K562 (cell line): ENCODE measurements around the gene DEDD. TPM values are rescaled to one million over a fixed set of nuclear protein-coding genes. Genes with fewer than 3 reads are reported as not detected.

Source experiments
- ATAC-seq: fragments of 200-7000 bp; cut with Tn5 transposase; 3 replicates; pipeline ENCODE4 v1.9.1; 2020; ENCODE audit warnings: moderate library complexity
- BruUV-seq: library from RNA; stranded (reverse); fragments of 400-500 nt; replicated peaks from 2 replicates; lab custom pipeline; 2021; lab: Mats Ljungman, UMichigan
- CTCF ChIA-PET: fragments of 300-600 bp; formaldehyde crosslinking; extraction: SDS; loops from one replicate; lab custom pipeline; 2021; ENCODE audit warnings: low intra/inter-chr PET ratio; lab: Yijun Ruan, JAX
- POLR2A ChIA-PET: fragments of 300-600, 350-650 bp; sonication (Branson Sonifier 250); formaldehyde crosslinking; extraction: SDS; loops from one replicate; lab custom pipeline; 2021; ENCODE audit warnings: antibody characterized with exemption, inconsistent platforms; lab: Yijun Ruan, JAX
- DNase-seq, 4 experiments: peaks; one replicate each; pipeline versions ENCODE4 v3.0.0 to v3.0.0-alpha.2; 2011 to 2018; ENCODE audit warnings: low spot score in 3 of 4, mixed read lengths in 3 of 4; ENCODE audit errors: extremely low read depth in 1 of 4
- FAIRE-seq: peaks from 2 replicates; lab custom pipeline; 2011; peaks lifted over from hg19 to GRCh38; lab: Jason Lieb, UNC
- H2AFZ ChIP-seq: 2 replicates; pipeline ENCODE4 v1.6.0; 2011; ENCODE audit warnings: low read depth, low read length, control low read depth, inconsistent platforms
- H3K27ac ChIP-seq: fragments of 200-600 bp; 3 replicates; pipeline ENCODE4 v1.8.0; 2011; ENCODE audit warnings: low read depth, mild to moderate bottlenecking, control low read depth, inconsistent platforms, low read length, moderate library complexity, mixed read lengths; ENCODE audit errors: extremely low read depth
- H3K27me3 ChIP-seq, 2 experiments: fragments of 300-600 bp in 1 of 2; 2 replicates in 1 of 2; 3 replicates in 1 of 2; pipeline versions ENCODE4 v1.6.0 to v1.8.0; 2011; ENCODE audit warnings: inconsistent platforms in 2 of 2, low read length in 2 of 2, mild to moderate bottlenecking in 1 of 2, mixed read lengths in 1 of 2, moderate library complexity in 1 of 2; ENCODE audit not compliant: control insufficient read depth in 2 of 2, insufficient read depth in 2 of 2
- H3K36me3 ChIP-seq: fragments of 300-600 bp; 3 replicates; pipeline ENCODE4 v1.8.0; 2011; ENCODE audit warnings: mild to moderate bottlenecking, low read length, inconsistent platforms; ENCODE audit not compliant: control insufficient read depth, insufficient read depth
- H3K4me1 ChIP-seq, 2 experiments: fragments of 200-600 bp in 1 of 2; replicated peaks in 1 of 2; 2 replicates in 1 of 2; 3 replicates in 1 of 2; pipeline versions ENCODE4 v1.5.1 to v1.8.0; 2011; ENCODE audit warnings: inconsistent platforms in 2 of 2, low read length in 2 of 2, mild to moderate bottlenecking in 1 of 2, mixed read lengths in 1 of 2, moderate library complexity in 1 of 2; ENCODE audit not compliant: control insufficient read depth in 2 of 2, insufficient read depth in 2 of 2
- H3K4me2 ChIP-seq: 2 replicates; pipeline ENCODE4 v1.6.1; 2011; ENCODE audit warnings: low read length, control low read depth, inconsistent platforms, mixed read lengths; ENCODE audit not compliant: insufficient read depth
- H3K4me3 ChIP-seq: fragments of 200-600 bp; sonication (generic), shearing (Covaris generic); 2 replicates; pipeline ENCODE4 v1.5.1; 2016; ENCODE audit warnings: control low read depth, inconsistent platforms
- H3K79me2 ChIP-seq: fragments of 200-600 bp; 3 replicates; pipeline ENCODE4 v1.8.0; 2011; ENCODE audit warnings: low read length, inconsistent platforms; ENCODE audit not compliant: control insufficient read depth, insufficient read depth
- H3K9ac ChIP-seq, 2 experiments: 2 replicates each; pipeline versions ENCODE4 v1.6.0 to v1.6.1; 2011; ENCODE audit warnings: low read depth in 2 of 2, low read length in 2 of 2, control low read depth in 1 of 2, inconsistent platforms in 1 of 2, mild to moderate bottlenecking in 1 of 2, mixed read lengths in 1 of 2; ENCODE audit not compliant: insufficient read depth in 1 of 2
- H3K9me1 ChIP-seq: one replicate; pipeline ENCODE4 v1.6.0; 2011; ENCODE audit warnings: inconsistent platforms, mild to moderate bottlenecking, low read length, moderate library complexity; ENCODE audit not compliant: control insufficient read depth, insufficient read depth
- H3K9me3 ChIP-seq: replicated peaks from 2 replicates; pipeline ENCODE4 v1.5.1; 2011; ENCODE audit warnings: low read depth, low read length, inconsistent platforms; ENCODE audit not compliant: control insufficient read depth, insufficient read depth
- H4K20me1 ChIP-seq: replicated peaks from 2 replicates; pipeline ENCODE4 v1.6.1; 2011; ENCODE audit warnings: low read length, inconsistent platforms, mixed read lengths; ENCODE audit not compliant: control insufficient read depth, insufficient read depth
- BRD4 ChIP-seq: fragments of 200-600 bp; sonication (generic); IDR thresholded peaks from 2 replicates; pipeline ENCODE4 v1.6.1; 2017; ENCODE audit warnings: inconsistent platforms
- EP400 ChIP-seq: fragments of 450-650 bp; IDR thresholded peaks from 2 replicates; pipeline ENCODE4 v1.6.1; 2017; ENCODE audit warnings: antibody characterized with exemption, mild to moderate bottlenecking, moderate library complexity
- HNRNPK ChIP-seq: fragments of 200-400 bp; formaldehyde crosslinking; IDR thresholded peaks from one replicate; pipeline ENCODE4 v1.6.1; 2018; ENCODE audit warnings: mild to moderate bottlenecking, low read depth, low read length; ENCODE audit not compliant: poor library complexity, severe bottlenecking
- MTA3 ChIP-seq: fragments of 450-650 bp; formaldehyde crosslinking; IDR thresholded peaks from 2 replicates; pipeline ENCODE4 v1.6.1; 2017; ENCODE audit warnings: mild to moderate bottlenecking, borderline replicate concordance
- POLR3G ChIP-seq: IDR thresholded peaks from 2 replicates; pipeline ENCODE4 v1.6.1; 2011; ENCODE audit not compliant: insufficient read length, insufficient replicate concordance; ENCODE audit errors: extremely low read depth
- TRIM28 ChIP-seq: fragments of 450-650 bp; IDR thresholded peaks from 2 replicates; pipeline ENCODE4 v1.6.1; 2017
- ZKSCAN3 ChIP-seq: fragments of 250-450 bp; sonication (Bioruptor Pico); IDR thresholded peaks from 2 replicates; pipeline ENCODE4 v1.4.0; 2020
- WGBS: fragments of 100-300 bp; shearing (Covaris generic); methylation state at CpG from one replicate; pipeline ENCODE4 v1.1.6; 2016; ENCODE audit warnings: low coverage, mixed read lengths; ENCODE audit not compliant: insufficient coverage; ENCODE audit errors: missing lambda C conversion rate; 5-methylcytosine and 5-hydroxymethylcytosine counted together
- in situ Hi-C: fragments of 300-500 bp; cut with MboI; formaldehyde crosslinking; loops from 4 replicates; pipeline ENCODE4 v1.15.0; 2018; ENCODE audit warnings: inconsistent platforms, mixed read lengths
- intact Hi-C: fragments of 100-400 bp; cut with micrococcal nuclease; formaldehyde crosslinking; loops from 2 replicates; pipeline ENCODE4 v1.14.2; 2022
- polyA plus RNA-seq, 8 experiments: library from polyadenylated mRNA; depleted of rRNA in 4 of 8; stranded (reverse) in 5 of 8; unstranded in 3 of 8; fragments of >200 nt; fragmentation: Nextera tagmentation in 2 of 8; fragmentation: Illumina TruSeq in 1 of 8; extraction: Ambion mirVana in 2 of 8; extraction: Trizol in 1 of 8; gene quantifications; 2 replicates each; pipeline versions ENCODE4 v1.2.1 to v1.2.3, GENCODE V29; 2011 to 2014; ENCODE audit warnings: inconsistent platforms in 1 of 8, missing spikeins in 1 of 8
- total RNA-seq, 7 experiments: library from RNA; depleted of rRNA in 6 of 7; stranded (reverse); fragments of >200 nt in 6 of 7; fragmentation: Illumina TruSeq in 2 of 7; extraction: Trizol in 2 of 7; gene quantifications; 2 replicates each; pipeline versions ENCODE4 v1.2.1 to v1.2.3, GENCODE V29; 2011 to 2021; ENCODE audit warnings: low replicate concordance in 1 of 7
- TF ChIP-seq, protein P1 (sequence below): fragments of 450-650 bp; IDR thresholded peaks from 2 replicates; pipeline ENCODE4 v1.7.1; 2018; ENCODE audit warnings: mild to moderate bottlenecking, low read depth; ENCODE audit not compliant: partially characterized antibody
- TF ChIP-seq, protein P2 (sequence below): fragments of 450-650 bp; IDR thresholded peaks from 2 replicates; pipeline ENCODE4 v1.6.1; 2016; ENCODE audit warnings: low read depth
- TF ChIP-seq, protein P3 (sequence below): sonication (generic); formaldehyde crosslinking; IDR thresholded peaks from 2 replicates; pipeline ENCODE4 v1.8.0; 2022; ENCODE audit warnings: missing genetic modification reagents, mild to moderate bottlenecking, borderline replicate concordance

The DEDD gene
- total and polyA plus RNA-seq, 9 of the 15 experiments (the other 6 are each of a cell fraction or from before 2014, with no cell fraction given): 11.6 to 41.0 (median 16.8) TPM

DNA sequence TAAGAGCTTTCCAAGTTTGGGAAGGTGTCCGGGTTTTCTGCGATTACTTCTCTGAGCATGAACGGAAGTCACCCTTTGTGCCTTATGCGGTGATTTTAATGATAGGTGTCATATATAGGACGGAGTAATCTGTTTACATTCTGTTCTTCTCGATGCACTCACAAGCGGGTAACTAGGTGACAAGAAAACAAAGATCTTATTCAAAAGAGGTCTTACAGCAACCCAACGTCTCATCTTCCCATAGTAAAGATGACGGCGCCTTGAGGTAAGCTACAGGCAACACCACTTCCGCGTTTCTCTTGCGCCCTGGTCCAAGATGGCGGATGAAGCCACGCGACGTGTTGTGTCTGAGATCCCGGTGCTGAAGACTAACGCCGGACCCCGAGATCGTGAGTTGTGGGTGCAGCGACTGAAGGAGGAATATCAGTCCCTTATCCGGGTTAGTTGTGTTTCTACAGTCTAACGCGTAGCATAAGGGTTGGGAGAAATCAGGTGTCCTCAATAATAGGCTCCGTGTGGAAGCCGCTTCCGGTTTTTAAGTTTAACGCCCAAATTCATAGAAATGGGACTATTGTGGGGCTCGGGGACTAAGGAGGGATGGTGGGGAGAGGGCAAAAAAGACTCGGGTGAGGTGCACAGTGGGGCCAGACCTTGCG, 21.3 kb upstream of the DEDD start, which contains the start of gene UFC1:
Gene UFC1 (plus strand): TSS at position 297 of the 656 bp plus-strand sequence. CDS start 20 bp downstream, at position 317.
- no peaks in the 10 kb centered on the region for H3K9me3 ChIP-seq
- H3K4me1 ChIP-seq: peaks cover 6 to 19% of the 10 kb centered on the region in 2 experiments; a peak in 3 of 5 replicates
- peak within 1 kb of the TSS; percentile 92 for H3K27ac ChIP-seq
- no peaks in the 10 kb centered on the region for H3K9me1 ChIP-seq
- FAIRE-seq: peak; percentile 98
- DNase-seq: peak; percentile 68 to 92 (median 77)
- ChIA-PET POLR2A (interaction anchor here (0.6 to 2.7 kb wide), 18 partner anchors 8 to 1368 kb away, joined by 3 to 30 read pairs (median 4); partner anchors contain the start of genes DEDD, NDUFS2, PPOX and USF1), CTCF (no interaction called here)
- peak; percentile 92 for ATAC-seq
- H3K79me2 ChIP-seq: peaks cover 20% of the 10 kb centered on the region
- in situ Hi-C loops: no loop called here
- no peaks in the 10 kb centered on the region for H4K20me1 ChIP-seq
- H2AFZ ChIP-seq: peak within 1 kb of the TSS; percentile 93
- TSS peak; percentile 97 for BruUV-seq
- no peaks in the 10 kb centered on the region for H3K27me3 ChIP-seq
- peaks cover 20% of the 10 kb centered on the region for H3K36me3 ChIP-seq
- H3K4me2 ChIP-seq: peak within 1 kb of the TSS; percentile 89
- peak within 1 kb of the TSS; percentile 94 to 97 for H3K9ac ChIP-seq
- 1% methylated on average over 33 of the region's 33 CpGs for WGBS
- intact Hi-C loops: no loop called here
- H3K4me3 ChIP-seq: peak within 1 kb of the TSS; percentile 52
- TF ChIP-seq, protein P1, sequence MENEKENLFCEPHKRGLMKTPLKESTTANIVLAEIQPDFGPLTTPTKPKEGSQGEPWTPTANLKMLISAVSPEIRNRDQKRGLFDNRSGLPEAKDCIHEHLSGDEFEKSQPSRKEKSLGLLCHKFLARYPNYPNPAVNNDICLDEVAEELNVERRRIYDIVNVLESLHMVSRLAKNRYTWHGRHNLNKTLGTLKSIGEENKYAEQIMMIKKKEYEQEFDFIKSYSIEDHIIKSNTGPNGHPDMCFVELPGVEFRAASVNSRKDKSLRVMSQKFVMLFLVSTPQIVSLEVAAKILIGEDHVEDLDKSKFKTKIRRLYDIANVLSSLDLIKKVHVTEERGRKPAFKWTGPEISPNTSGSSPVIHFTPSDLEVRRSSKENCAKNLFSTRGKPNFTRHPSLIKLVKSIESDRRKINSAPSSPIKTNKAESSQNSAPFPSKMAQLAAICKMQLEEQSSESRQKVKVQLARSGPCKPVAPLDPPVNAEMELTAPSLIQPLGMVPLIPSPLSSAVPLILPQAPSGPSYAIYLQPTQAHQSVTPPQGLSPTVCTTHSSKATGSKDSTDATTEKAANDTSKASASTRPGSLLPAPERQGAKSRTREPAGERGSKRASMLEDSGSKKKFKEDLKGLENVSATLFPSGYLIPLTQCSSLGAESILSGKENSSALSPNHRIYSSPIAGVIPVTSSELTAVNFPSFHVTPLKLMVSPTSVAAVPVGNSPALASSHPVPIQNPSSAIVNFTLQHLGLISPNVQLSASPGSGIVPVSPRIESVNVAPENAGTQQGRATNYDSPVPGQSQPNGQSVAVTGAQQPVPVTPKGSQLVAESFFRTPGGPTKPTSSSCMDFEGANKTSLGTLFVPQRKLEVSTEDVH: peak; percentile 92
- TF ChIP-seq TRIM28 (no peak), HNRNPK (no peak), EP400 (peak; percentile 99), ZKSCAN3 (CRISPR knock-in tag) (no peak), POLR3G (no peak), MTA3 (0 out of 2 replicates have a peak, but pooled peaks have one; percentile 75), BRD4 (peak; percentile 87)
- TF ChIP-seq, protein P2, sequence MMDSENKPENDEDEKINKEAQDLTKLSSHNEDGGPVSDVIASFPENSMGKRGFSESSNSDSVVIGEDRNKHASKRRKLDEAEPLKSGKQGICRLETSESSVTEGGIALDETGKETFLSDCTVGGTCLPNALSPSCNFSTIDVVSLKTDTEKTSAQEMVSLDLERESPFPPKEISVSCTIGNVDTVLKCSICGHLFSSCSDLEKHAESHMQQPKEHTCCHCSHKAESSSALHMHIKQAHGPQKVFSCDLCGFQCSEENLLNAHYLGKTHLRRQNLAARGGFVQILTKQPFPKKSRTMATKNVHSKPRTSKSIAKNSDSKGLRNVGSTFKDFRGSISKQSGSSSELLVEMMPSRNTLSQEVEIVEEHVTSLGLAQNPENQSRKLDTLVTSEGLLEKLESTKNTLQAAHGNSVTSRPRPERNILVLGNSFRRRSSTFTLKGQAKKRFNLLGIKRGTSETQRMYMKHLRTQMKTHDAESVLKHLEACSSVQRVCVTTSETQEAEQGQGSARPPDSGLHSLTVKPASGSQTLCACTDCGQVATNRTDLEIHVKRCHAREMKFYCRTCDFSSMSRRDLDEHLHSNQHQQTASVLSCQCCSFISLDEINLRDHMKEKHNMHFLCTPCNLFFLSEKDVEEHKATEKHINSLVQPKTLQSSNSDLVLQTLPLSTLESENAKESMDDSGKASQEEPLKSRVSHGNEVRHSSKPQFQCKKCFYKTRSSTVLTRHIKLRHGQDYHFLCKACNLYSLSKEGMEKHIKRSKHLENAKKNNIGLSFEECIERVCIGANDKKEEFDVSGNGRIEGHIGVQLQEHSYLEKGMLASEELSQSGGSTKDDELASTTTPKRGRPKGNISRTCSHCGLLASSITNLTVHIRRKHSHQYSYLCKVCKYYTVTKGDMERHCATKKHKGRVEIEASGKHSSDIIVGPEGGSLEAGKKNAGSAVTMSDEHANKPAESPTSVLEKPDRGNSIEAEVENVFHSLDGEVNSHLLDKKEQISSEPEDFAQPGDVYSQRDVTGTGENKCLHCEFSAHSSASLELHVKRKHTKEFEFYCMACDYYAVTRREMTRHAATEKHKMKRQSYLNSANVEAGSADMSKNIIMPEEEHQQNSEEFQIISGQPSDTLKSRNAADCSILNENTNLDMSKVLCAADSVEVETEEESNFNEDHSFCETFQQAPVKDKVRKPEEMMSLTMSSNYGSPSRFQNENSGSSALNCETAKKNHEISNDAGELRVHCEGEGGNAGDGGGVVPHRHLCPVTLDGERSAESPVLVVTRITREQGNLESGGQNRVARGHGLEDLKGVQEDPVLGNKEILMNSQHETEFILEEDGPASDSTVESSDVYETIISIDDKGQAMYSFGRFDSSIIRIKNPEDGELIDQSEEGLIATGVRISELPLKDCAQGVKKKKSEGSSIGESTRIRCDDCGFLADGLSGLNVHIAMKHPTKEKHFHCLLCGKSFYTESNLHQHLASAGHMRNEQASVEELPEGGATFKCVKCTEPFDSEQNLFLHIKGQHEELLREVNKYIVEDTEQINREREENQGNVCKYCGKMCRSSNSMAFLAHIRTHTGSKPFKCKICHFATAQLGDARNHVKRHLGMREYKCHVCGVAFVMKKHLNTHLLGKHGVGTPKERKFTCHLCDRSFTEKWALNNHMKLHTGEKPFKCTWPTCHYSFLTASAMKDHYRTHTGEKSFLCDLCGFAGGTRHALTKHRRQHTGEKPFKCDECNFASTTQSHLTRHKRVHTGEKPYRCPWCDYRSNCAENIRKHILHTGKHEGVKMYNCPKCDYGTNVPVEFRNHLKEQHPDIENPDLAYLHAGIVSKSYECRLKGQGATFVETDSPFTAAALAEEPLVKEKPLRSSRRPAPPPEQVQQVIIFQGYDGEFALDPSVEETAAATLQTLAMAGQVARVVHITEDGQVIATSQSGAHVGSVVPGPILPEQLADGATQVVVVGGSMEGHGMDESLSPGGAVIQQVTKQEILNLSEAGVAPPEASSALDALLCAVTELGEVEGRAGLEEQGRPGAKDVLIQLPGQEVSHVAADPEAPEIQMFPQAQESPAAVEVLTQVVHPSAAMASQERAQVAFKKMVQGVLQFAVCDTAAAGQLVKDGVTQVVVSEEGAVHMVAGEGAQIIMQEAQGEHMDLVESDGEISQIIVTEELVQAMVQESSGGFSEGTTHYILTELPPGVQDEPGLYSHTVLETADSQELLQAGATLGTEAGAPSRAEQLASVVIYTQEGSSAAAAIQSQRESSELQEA: 0 out of 2 replicates have a peak, but pooled peaks have one; percentile 13
- TF ChIP-seq, protein P3, sequence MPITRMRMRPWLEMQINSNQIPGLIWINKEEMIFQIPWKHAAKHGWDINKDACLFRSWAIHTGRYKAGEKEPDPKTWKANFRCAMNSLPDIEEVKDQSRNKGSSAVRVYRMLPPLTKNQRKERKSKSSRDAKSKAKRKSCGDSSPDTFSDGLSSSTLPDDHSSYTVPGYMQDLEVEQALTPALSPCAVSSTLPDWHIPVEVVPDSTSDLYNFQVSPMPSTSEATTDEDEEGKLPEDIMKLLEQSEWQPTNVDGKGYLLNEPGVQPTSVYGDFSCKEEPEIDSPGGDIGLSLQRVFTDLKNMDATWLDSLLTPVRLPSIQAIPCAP (CRISPR knock-in tag): no peak
